ENCODE results near the gene COPG1. TPM values are rescaled to one million over a fixed set of nuclear protein-coding genes. Genes with fewer than 3 reads are reported as not detected.

The COPG1 gene
- total RNA-seq, 1 experiment from 2014 or later = 132 TPM

DNA sequence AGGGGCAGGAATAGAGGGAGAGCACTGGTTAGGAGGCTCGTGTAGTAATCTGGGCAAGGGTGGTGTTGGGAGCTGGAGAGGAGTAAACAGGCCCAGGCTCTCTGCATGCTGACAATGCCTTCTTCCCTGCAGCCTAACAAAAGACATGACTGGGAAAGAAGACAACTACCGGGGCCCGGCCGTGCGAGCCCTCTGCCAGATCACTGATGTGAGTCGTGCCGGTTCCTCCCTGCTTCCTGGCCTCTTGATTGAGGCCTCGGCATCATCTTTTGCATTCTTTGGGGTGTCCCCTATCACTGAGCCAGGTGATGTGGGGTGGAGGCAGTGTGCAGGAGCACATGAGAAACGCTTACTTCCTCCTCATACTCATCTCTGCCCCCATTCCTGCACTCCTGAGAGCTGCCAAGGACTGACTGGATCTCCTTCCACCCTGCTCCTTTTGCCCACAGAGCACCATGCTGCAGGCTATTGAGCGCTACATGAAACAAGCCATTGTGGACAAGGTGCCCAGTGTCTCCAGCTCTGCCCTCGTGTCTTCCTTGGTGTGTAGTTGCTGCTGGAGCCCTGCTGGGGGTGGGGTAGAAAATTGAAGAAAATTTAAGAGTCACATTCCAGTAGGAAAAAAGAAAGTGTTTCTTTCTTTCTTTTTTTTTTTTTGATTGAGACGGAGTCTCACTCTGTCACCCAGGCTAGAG lies 5.3 kb downstream of the COPG1 start:
- H3K36me3 Mint-ChIP-seq = peaks cover 75% of the 10 kb centered on the region
- no peak for ATAC-seq
- no peak overlapping the region for H3K27ac Mint-ChIP-seq
- TF ChIP-seq PRRX2 (CRISPR knock-in tag; IDR thresholded peaks at IDR 0.05) (no peak), TEAD1 (CRISPR knock-in tag; IDR thresholded peaks at IDR 0.05) (no peak), TCF7 (CRISPR knock-in tag; IDR thresholded peaks at IDR 0.05; ENCODE audit: low read depth) (no peak), MYBL2 (CRISPR knock-in tag; IDR thresholded peaks at IDR 0.05) (no peak), JAZF1 (CRISPR knock-in tag; IDR thresholded peaks at IDR 0.05) (no peak), ZNF416 (CRISPR knock-in tag; IDR thresholded peaks at IDR 0.05) (no peak), FOXJ3 (CRISPR knock-in tag; IDR thresholded peaks at IDR 0.05; ENCODE audit: borderline replicate concordance) (no peak), SP1 (CRISPR knock-in tag; conservative IDR thresholded peaks at IDR 0.05) (no peak), NFYB (CRISPR knock-in tag; conservative IDR thresholded peaks at IDR 0.05; ENCODE audit: low read depth) (no peak), ZNF219 (CRISPR knock-in tag; IDR thresholded peaks at IDR 0.05; ENCODE audit: borderline replicate concordance) (no peak), RORB (CRISPR knock-in tag; IDR thresholded peaks at IDR 0.05) (no peak), ESRRA (CRISPR knock-in tag; IDR thresholded peaks at IDR 0.05; ENCODE audit: borderline replicate concordance) (no peak), CREB1 (CRISPR knock-in tag; IDR thresholded peaks at IDR 0.05) (no peak), RELA (CRISPR knock-in tag; IDR thresholded peaks at IDR 0.05; ENCODE audit: borderline replicate concordance) (no peak)
- TF ChIP-seq, protein P1, sequence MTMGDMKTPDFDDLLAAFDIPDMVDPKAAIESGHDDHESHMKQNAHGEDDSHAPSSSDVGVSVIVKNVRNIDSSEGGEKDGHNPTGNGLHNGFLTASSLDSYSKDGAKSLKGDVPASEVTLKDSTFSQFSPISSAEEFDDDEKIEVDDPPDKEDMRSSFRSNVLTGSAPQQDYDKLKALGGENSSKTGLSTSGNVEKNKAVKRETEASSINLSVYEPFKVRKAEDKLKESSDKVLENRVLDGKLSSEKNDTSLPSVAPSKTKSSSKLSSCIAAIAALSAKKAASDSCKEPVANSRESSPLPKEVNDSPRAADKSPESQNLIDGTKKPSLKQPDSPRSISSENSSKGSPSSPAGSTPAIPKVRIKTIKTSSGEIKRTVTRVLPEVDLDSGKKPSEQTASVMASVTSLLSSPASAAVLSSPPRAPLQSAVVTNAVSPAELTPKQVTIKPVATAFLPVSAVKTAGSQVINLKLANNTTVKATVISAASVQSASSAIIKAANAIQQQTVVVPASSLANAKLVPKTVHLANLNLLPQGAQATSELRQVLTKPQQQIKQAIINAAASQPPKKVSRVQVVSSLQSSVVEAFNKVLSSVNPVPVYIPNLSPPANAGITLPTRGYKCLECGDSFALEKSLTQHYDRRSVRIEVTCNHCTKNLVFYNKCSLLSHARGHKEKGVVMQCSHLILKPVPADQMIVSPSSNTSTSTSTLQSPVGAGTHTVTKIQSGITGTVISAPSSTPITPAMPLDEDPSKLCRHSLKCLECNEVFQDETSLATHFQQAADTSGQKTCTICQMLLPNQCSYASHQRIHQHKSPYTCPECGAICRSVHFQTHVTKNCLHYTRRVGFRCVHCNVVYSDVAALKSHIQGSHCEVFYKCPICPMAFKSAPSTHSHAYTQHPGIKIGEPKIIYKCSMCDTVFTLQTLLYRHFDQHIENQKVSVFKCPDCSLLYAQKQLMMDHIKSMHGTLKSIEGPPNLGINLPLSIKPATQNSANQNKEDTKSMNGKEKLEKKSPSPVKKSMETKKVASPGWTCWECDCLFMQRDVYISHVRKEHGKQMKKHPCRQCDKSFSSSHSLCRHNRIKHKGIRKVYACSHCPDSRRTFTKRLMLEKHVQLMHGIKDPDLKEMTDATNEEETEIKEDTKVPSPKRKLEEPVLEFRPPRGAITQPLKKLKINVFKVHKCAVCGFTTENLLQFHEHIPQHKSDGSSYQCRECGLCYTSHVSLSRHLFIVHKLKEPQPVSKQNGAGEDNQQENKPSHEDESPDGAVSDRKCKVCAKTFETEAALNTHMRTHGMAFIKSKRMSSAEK (CRISPR knock-in tag; IDR thresholded peaks at IDR 0.05; ENCODE audit: borderline replicate concordance) = no peak
- TF ChIP-seq, protein P2, sequence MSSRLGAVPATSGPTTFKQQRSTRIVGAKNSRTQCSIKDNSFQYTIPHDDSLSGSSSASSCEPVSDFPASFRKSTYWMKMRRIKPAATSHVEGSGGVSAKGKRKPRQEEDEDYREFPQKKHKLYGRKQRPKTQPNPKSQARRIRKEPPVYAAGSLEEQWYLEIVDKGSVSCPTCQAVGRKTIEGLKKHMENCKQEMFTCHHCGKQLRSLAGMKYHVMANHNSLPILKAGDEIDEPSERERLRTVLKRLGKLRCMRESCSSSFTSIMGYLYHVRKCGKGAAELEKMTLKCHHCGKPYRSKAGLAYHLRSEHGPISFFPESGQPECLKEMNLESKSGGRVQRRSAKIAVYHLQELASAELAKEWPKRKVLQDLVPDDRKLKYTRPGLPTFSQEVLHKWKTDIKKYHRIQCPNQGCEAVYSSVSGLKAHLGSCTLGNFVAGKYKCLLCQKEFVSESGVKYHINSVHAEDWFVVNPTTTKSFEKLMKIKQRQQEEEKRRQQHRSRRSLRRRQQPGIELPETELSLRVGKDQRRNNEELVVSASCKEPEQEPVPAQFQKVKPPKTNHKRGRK (CRISPR knock-in tag; IDR thresholded peaks at IDR 0.05; ENCODE audit: borderline replicate concordance) = no peak
- TF ChIP-seq, protein P3, sequence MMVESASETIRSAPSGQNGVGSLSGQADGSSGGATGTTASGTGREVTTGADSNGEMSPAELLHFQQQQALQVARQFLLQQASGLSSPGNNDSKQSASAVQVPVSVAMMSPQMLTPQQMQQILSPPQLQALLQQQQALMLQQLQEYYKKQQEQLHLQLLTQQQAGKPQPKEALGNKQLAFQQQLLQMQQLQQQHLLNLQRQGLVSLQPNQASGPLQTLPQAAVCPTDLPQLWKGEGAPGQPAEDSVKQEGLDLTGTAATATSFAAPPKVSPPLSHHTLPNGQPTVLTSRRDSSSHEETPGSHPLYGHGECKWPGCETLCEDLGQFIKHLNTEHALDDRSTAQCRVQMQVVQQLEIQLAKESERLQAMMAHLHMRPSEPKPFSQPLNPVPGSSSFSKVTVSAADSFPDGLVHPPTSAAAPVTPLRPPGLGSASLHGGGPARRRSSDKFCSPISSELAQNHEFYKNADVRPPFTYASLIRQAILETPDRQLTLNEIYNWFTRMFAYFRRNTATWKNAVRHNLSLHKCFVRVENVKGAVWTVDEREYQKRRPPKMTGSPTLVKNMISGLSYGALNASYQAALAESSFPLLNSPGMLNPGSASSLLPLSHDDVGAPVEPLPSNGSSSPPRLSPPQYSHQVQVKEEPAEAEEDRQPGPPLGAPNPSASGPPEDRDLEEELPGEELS (CRISPR knock-in tag; IDR thresholded peaks at IDR 0.05) = no peak
- TF ChIP-seq, protein P4, sequence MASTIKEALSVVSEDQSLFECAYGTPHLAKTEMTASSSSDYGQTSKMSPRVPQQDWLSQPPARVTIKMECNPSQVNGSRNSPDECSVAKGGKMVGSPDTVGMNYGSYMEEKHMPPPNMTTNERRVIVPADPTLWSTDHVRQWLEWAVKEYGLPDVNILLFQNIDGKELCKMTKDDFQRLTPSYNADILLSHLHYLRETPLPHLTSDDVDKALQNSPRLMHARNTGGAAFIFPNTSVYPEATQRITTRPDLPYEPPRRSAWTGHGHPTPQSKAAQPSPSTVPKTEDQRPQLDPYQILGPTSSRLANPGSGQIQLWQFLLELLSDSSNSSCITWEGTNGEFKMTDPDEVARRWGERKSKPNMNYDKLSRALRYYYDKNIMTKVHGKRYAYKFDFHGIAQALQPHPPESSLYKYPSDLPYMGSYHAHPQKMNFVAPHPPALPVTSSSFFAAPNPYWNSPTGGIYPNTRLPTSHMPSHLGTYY (CRISPR knock-in tag; IDR thresholded peaks at IDR 0.05) = no peak
- TF ChIP-seq, protein P5, sequence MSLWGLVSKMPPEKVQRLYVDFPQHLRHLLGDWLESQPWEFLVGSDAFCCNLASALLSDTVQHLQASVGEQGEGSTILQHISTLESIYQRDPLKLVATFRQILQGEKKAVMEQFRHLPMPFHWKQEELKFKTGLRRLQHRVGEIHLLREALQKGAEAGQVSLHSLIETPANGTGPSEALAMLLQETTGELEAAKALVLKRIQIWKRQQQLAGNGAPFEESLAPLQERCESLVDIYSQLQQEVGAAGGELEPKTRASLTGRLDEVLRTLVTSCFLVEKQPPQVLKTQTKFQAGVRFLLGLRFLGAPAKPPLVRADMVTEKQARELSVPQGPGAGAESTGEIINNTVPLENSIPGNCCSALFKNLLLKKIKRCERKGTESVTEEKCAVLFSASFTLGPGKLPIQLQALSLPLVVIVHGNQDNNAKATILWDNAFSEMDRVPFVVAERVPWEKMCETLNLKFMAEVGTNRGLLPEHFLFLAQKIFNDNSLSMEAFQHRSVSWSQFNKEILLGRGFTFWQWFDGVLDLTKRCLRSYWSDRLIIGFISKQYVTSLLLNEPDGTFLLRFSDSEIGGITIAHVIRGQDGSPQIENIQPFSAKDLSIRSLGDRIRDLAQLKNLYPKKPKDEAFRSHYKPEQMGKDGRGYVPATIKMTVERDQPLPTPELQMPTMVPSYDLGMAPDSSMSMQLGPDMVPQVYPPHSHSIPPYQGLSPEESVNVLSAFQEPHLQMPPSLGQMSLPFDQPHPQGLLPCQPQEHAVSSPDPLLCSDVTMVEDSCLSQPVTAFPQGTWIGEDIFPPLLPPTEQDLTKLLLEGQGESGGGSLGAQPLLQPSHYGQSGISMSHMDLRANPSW (CRISPR knock-in tag; conservative IDR thresholded peaks at IDR 0.05; ENCODE audit: low read depth) = no peak
- TF ChIP-seq, protein P6, sequence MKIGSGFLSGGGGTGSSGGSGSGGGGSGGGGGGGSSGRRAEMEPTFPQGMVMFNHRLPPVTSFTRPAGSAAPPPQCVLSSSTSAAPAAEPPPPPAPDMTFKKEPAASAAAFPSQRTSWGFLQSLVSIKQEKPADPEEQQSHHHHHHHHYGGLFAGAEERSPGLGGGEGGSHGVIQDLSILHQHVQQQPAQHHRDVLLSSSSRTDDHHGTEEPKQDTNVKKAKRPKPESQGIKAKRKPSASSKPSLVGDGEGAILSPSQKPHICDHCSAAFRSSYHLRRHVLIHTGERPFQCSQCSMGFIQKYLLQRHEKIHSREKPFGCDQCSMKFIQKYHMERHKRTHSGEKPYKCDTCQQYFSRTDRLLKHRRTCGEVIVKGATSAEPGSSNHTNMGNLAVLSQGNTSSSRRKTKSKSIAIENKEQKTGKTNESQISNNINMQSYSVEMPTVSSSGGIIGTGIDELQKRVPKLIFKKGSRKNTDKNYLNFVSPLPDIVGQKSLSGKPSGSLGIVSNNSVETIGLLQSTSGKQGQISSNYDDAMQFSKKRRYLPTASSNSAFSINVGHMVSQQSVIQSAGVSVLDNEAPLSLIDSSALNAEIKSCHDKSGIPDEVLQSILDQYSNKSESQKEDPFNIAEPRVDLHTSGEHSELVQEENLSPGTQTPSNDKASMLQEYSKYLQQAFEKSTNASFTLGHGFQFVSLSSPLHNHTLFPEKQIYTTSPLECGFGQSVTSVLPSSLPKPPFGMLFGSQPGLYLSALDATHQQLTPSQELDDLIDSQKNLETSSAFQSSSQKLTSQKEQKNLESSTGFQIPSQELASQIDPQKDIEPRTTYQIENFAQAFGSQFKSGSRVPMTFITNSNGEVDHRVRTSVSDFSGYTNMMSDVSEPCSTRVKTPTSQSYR (CRISPR knock-in tag; IDR thresholded peaks at IDR 0.05) = no peak
- no peak for DNase-seq (ENCODE audit: low spot score)
- no peaks in the 10 kb centered on the region for H3K27me3 Mint-ChIP-seq (ENCODE audit: low read depth)
- ChIA-PET CTCF (interaction anchor here (0.9 to 1.2 kb wide), 2 partner anchors 9 to 284 kb away, joined by 3 read pairs; no protein-coding TSS in a partner anchor), POLR2A (no interaction called here)
- H3K4me3 Mint-ChIP-seq = no peak overlapping the region
- no peaks in the 10 kb centered on the region for H3K9me3 Mint-ChIP-seq
- H3K4me1 Mint-ChIP-seq = peaks cover 8% of the 10 kb centered on the region
